DMS 273 treated with DMSO at 0.1 percent for 48 hours (cell line): Measurements from ENCODE around the gene PIM3.

Source experiments
- DNase-seq: peaks from one replicate; lab custom pipeline; 2025; lab: John Stamatoyannopoulos, UW

Gene PIM3

DNA sequence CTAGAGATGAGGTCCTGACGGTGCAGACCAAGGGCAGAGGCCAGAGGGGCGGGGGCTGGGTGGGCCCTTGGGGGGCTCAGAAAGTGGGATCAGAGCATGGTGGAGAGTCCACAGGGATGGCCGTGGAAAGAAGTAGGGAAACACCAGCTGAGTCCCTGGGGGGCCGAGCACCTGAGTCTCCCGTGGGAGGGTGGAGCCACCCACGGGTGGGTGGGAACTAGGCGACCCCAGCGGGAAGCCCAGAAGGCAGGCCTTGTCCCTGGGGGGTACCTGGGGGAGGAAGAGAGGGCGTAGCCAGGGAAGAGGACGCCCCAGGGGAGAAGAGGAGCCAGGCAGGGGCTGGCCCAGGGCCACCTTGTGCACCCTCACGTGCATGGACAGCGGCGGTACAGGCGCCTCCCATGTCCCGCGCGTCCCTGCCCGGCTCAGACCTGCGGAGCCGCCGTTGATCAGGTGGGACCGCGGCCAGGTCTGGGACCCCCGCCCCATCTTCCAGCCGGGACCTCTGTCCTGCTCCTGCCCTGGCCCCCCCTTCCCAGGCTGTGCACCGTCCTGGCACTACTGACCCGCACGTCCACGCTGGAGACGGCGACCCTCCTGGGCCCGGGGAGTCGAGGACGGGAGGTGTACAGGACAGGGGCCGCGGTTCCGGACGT is 31.9 kb upstream of the PIM3 start:
- no peak for DNase-seq

DNA sequence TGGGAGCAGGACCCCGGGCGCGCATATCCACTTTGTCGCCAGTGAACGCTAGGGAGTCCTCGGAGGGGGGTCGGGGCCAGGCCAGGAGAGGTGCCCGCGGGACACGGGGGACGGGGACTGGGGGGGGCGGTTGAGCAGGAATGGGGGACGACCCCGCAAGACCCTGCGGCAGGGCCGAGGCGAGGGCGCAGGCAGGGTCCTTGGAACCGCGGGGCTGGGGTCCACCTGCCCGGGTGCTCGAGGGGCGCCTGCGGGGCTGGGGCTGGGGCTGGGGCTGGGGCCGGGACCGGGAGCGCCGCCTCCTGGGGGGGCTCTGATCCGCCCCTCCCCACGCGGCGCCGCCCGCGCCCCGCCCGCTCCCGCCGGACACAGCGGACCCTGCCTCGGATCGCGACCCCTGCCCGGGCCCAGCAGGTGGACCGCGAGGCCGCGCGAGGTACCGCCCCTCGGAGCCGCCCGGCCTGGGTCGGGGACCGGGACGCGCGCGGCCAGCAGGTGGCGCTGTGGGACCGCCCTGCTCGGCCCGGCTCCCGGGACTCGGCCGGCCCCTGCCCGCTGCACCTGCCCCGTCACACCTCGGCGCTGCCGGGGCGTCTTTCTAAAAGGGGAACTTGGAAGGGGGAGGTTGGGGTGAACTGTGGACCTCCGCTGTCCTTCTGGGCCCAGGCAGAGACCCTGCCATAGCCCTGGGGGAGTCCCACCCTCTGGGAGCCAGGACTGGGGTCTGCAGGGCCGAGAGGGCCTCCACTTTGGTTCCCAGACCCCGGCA is 31.2 kb upstream of the PIM3 start:
- no peak for DNase-seq

DNA sequence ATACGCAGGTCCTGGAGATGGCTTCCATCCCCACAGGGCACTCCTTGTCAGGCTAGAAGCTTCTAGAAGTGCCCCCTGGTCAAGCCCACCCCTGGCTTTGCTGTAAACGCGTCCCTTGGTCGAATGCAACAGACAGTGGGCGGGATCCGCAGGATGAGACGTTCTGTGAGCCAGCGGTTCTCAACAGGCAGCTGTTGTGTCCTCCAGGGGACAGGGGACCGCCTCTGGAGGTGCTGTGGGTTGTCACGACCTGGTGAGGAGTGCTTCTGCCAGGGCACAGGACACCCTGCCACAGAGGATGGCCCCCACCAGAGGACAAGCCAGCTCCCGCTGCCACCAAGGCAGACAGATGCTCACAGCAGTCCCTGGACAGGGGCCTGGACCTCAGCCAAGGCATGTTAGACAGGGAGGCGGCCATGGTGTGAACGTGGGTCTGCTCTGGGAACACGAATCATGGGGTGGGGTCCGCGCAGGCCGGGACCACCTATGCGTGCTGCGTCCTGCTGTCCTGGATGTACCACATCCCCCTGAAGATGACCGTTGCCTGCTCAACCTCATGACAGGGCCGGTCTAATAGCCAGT is 30.5 kb upstream of the PIM3 start:
- no peak for DNase-seq

GRCh38 chr22:49930596-49931412 is 29.8 kb upstream of the PIM3 start:
- no peak for DNase-seq

DNA sequence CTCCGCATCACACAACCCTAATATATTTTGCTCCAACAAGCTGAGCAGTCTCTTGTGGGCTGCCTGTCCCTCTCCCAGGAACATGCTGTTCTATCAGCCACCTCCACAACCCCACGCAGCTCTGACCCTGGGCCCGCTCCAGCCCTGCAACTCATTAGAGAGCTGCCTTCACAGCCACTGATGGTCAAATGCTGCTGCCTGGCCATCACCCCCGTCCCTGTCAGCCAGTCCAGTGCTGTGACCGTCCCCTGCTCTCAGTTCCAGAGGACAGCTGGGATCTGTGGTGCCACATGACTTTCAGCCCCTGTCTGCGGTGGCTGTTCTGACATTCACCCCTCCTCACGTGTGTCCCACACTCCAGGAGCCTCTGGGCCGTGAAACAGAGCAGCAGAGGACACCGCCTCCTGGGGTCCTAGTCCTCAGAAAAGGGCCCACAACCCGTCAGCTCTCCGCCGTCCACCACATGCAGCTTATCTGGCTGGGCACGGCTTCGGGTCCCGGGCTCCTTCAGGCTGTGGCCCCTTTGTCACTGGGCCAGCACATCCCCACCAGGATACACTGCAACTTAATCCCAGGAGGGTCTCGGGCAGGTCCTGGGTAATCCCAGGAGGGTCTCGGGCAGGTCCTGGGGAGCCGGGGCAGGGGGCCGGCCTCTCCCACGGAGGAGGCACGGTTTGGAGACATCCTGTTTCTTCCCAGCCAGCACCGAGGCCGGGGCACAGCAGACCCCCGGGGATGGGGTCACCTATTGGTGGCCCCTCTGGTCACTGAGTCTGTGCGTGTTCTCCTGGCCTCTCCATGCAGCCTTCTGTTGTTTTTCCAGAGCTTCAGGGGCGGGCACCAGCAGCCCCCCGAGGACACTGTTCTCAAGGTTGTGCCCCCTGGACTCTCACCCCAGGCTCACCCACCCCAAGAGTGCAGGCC is 27.1 kb upstream of the PIM3 start:
- no peak for DNase-seq

- DNase-seq = no peak
Observed at GRCh38 chr22:49934160-49934890, 26.2 kb upstream of the PIM3 start.

DNA sequence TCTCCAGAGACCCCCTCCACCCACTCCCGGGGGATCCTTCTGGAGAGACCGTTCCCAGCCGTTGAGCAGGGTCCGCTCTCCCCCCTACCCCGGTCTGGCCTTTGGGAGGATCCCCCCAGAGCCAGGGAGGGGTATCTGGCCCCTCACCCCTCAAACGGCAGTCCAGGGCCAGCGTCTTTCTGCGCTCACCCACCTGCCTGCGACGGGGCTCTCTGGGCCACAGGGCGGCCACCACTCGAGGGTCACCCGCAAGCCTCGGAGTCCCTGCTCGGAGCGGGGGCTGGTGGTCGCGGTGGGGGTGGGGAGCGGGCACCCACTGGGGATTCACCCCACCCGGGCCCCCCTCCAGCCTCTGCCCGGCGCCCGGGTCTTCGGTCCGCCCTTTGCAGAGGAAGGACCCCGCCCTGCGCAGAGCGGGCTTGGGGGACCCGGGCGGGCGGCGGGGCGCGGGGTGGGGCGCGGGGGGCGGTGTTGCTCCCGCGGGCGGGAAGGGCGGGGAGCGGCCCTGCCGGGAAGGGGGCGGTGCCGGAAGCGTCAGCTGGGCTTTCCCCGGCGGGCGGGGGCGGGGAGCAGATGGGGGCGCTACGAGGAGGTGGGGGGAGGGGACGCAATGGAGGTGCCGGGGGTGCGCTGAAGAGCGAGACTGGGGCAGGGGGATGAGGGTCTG is 25.5 kb upstream of the PIM3 start:
- DNase-seq = no peak

DNA sequence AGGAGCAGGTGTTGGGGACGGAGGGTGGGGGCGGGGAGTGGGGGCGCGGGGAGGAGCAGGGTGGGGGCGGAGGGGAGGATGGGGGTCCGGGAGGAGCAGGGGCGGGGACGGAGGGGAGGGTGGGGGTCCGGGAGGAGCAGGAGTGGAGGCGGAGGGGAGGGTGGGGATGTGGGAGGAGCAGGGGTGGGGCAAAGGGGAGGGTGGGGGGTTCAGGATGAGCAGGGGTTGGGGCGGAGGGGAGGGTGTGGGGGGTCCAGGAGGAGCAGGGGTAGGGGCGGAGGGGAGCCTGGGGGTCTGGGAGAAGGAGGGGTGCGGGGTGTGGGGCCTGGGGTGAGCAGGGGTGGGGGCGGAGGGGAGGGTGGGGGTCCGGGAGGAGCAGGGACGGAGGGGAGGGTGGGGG is 25.0 kb upstream of the PIM3 start:
- DNase-seq = no peak

GRCh38 chr22:49936018-49936972 is 24.3 kb upstream of the PIM3 start:
- DNase-seq = no peak

GRCh38 chr22:49936973-49937757 is 23.4 kb upstream of the PIM3 start:
- no peak for DNase-seq

DNA sequence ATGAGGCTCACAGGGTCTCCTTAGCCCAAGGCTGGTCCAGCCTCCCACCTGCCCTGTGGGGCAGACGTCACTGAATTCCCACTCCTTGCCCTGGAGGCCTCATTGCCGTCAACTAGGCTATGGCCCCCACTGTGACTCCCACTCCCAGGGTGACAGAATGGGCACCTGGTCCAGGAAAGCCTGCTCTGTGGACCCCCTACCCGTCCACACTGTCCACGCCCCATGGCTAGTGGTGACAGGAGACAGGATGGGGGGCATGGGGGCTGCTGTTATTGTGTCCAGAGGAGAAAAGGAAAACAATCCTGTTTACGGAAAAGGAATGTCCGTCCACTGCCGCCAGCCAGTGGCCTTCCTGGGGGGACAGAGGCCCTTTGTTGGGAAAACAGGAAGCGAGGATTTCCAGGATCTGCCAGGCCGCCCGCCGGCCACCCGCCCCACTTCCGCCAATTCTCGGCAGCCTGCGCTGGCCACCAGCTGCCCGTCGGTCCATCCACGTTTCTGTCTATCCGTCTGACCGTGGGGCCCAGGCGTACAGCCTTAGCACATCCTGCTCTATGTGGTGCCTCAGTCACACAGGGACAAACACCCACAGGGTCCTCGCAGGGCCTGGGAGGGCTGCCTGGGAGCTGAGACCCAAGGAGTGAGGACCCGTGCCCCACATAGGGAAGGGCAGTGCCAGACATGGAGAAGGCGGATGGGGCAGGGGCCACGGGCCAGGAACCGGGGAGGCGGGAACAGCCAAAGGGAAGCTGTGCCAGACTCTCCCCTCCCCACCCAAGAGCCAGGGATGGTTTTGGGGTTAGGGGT is 22.6 kb upstream of the PIM3 start:
- no peak for DNase-seq

GRCh38 chr22:49938565-49939136 is 21.9 kb upstream of the PIM3 start:
- DNase-seq = no peak

DNA sequence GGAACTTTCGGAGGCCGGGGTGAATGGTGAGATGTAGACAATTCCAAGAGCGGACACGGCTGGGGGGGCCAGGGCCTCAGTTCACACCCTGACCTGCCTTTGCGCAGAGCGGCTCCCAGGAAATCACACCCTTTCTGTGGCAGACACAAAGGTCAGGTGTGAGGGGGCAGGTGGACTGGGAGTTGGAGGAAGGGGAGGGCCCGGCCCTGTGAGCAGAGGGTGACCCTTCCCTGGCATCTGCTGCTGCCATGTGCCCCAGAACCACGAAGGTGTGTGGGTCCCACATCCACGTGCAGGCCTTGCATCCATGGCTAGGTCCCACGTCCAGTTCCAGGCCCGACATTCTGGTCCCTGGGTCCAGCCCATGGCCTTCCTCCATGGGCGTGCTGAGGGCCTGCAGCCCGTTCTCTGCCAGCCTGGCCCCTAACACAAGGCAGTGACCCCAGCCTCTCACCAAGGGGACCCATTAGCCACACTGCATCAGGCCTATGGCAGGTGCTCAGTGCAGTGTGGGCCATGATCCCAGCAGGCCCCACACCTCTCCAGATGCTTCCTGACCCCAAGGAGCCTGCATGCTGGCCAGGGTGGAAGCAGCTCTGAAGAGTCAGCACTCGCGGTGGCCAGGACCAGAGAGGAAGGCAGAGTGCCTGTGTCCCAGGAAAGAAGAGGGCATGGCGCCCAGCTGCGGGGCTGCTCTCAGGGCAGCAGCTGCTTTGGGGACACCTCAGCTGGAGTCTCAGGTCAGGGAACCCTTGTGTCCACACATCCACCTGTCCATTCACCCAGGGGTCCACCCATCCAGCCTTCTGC is 18.9 kb upstream of the PIM3 start:
- DNase-seq = no peak

DNA sequence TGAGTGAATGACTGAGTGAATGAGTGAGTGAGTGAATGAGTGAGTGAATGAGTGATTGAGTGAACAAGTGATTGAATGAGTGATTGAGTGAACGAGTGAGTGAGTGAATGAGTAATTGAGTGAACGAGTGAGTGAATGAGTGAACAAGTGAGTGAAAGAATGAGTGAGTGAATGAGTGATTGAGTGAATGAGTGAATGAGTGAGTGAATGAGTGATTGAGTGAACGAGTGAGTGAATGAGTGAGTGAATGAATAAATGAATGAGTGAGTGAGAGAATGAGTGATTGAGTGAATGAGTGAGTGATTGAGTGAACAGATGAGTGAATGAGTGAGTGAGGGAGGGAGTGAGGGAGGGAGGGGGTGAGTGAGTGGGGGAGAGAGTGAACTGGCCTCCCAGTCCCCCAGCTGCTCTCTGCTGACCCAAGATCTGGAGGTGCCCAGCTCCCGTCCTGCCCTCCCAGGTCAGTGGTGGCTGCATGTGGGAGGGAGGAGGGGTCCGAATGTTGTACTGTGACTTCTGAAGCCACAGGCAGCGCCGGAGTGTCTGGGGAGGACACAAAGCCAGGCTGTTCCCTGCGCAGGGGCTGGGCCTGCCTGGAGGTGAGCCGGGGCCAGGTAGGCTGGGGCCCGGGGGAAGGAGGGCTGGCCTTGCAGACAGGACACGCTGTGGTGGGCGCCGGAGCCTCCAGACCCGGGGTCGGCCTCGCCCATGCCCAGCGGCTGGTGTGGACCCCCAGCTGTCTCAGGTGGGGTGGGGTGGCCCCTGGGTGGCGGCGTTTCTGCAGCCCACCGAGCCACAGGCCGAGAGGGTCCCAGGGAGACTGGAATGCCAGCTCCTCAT is 17.8 kb upstream of the PIM3 start:
- no peak for DNase-seq

- DNase-seq = no peak
Observed at GRCh38 chr22:49943405-49943765, 17.2 kb upstream of the PIM3 start.
